HG02588 (cell line): ENCODE data around the gene LMF1.
"Not testable (repeated sequence)": the region's sequence is repeated elsewhere in the genome, so short reads cannot be mapped to it uniquely, and the experiment has no call there.

ENCODE experiments used
- ATAC-seq: cut with Tn5 transposase; IDR thresholded peaks from one replicate; pipeline ENCODE4 v1.9.1; 2021; ENCODE audit warnings: mild to moderate bottlenecking, moderate library complexity; ENCODE audit not compliant: unreplicated experiment

Gene LMF1

GRCh38 chr16:873243-873661 lies 97.5 kb downstream of the LMF1 start:
- no peak for ATAC-seq

- no peak for ATAC-seq
Measured at GRCh38 chr16:872436-873242, 98.1 kb downstream of the LMF1 start.

GRCh38 chr16:871562-872345 lies 99.0 kb downstream of the LMF1 start:
- no peak for ATAC-seq

GRCh38 chr16:870856-871561 lies 99.8 kb downstream of the LMF1 start:
- no peak for ATAC-seq

GRCh38 chr16:869823-870641 lies 100.8 kb downstream of the LMF1 start:
- ATAC-seq = no peak

- ATAC-seq = no peak
Measured at GRCh38 chr16:868846-869822, 101.7 kb downstream of the LMF1 start.

GRCh38 chr16:868386-868755 lies 102.4 kb downstream of the LMF1 start:
- ATAC-seq = no peak

GRCh38 chr16:867421-868385 lies 103.1 kb downstream of the LMF1 start:
- ATAC-seq = no peak

- no peak for ATAC-seq
Measured at GRCh38 chr16:866252-866896, 104.4 kb downstream of the LMF1 start.

- no peak for ATAC-seq
Measured at GRCh38 chr16:865026-865425, 105.8 kb downstream of the LMF1 start.

- ATAC-seq = no peak
Measured at GRCh38 chr16:861446-861845, 109.3 kb downstream of the LMF1 start.

GRCh38 chr16:860891-861290 lies 109.9 kb downstream of the LMF1 start:
- no peak for ATAC-seq

- not testable (repeated sequence) for ATAC-seq
Measured at GRCh38 chr16:858971-859370, 111.8 kb downstream of the LMF1 start.

- ATAC-seq = not testable (repeated sequence)
Measured at GRCh38 chr16:858441-858840, 112.3 kb downstream of the LMF1 start.

- no peak for ATAC-seq
Measured at GRCh38 chr16:856811-857210, 114.0 kb downstream of the LMF1 start.

GRCh38 chr16:856101-856500 lies 114.7 kb downstream of the LMF1 start:
- no peak for ATAC-seq

GRCh38 chr16:855471-855870 lies 115.3 kb downstream of the LMF1 start:
- no peak for ATAC-seq
